GM15510 (cell line): ENCODE data around the gene SERPINF2.

Experiments used
- POLR2A ChIP-seq: IDR thresholded peaks from 3 replicates; pipeline ENCODE4 v1.6.1; 2011; ENCODE audit warnings: borderline replicate concordance; ENCODE audit not compliant: insufficient read length; ENCODE audit errors: extremely low read depth

SERPINF2 gene

DNA sequence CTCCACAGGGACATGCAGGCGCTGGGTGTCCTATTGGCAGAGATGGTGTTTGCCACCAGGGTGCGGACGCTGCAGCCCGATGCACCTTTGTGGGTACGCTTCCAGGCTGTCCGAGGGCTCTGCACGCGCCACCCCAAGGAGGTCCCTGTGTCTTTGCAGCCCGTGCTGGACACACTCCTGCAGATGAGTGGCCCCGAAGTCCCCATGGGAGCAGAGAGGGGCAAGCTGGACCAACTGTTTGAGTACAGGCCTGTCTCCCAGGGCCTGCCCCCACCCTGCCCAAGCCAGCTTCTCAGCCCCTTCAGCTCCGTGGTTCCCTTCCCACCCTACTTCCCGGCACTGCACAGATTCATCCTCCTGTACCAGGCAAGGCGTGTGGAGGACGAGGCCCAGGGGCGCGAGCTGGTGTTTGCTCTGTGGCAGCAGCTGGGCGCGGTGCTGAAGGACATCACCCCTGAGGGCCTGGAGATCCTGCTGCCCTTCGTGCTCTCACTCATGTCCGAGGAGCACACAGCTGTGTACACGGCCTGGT lies 15.3 kb upstream of the SERPINF2 start:
- no peak for TF ChIP-seq POLR2A

DNA sequence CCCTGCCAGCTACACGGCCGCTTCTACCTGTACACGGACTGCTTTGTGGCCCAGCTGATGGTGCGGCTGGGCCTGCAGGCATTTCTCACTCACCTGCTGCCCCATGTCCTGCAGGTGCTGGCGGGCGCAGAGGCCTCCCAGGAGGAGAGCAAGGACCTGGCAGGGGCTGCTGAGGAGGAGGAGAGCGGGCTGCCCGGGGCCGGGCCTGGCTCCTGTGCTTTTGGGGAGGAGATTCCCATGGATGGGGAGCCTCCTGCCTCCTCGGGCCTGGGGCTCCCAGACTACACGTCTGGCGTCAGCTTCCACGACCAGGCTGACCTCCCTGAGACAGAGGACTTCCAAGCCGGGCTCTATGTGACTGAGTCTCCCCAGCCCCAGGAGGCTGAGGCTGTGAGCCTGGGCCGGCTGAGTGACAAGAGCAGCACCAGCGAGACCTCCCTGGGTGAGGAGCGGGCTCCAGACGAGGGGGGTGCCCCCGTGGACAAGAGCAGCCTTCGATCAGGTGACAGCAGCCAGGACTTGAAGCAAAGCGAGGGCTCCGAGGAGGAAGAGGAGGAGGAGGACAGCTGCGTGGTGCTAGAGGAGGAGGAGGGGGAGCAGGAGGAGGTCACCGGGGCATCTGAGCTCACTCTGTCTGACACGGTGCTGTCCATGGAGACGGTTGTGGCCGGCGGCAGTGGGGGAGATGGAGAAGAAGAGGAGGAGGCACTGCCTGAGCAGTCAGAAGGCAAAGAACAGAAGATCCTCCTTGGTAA lies 14.6 kb upstream of the SERPINF2 start:
- TF ChIP-seq POLR2A: no peak

- no peak for TF ChIP-seq POLR2A
These were observed 12.7 kb upstream of the SERPINF2 start for GRCh38 chr17:1729966-1730325.

DNA sequence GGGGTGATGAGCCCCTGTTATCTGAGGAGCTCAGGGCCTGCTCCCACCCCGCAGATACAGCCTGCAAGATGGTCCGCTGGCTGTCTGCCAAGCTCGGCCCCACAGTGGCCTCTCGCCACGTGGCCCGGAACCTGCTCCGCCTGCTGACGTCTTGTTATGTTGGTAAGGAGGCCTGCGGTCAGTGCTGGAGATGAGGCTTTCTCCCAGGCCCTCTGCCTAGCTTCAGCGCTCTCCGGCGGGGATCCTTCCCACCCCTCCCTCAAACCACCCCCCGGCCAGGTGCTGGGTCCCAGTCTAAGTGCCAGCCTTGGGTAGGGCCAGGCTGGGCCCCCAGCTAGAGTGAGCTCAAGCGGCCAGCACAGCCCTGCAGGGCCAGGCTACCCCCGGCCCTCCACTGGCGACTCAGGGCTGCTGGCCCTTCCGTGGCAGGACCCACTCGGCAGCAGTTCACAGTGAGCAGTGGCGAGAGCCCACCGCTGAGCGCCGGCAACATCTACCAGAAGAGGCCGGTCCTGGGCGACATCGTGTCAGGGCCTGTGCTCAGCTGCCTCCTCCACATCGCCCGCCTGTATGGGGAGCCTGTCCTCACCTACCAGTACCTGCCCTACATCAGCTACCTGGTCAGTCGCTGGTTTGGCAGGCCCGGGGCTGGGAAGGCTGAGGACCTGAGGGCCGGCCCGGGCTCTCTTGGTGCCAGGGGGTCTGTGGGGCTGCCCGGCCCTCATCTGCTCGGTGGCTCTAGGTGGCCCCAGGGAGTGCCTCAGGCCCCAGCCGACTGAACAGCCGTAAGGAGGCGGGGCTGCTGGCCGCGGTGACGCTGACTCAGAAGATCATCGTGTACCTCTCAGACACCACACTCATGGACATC lies 12.1 kb upstream of the SERPINF2 start:
- no peak for TF ChIP-seq POLR2A

DNA sequence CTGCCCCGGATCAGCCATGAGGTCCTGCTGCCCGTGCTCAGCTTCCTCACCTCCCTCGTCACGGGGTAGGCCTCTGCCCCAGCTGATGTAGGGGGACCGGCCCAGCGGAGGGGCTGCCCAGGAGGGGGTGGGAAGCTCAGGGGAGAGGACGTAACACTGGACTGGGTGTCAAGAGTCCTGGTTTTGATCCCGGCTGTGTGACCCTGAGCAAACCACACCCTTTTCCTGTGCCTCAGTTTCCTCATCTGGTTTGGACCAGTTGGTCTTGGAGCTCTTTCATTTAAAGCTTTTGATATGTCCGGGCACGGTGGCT lies 11.5 kb upstream of the SERPINF2 start:
- no peak for TF ChIP-seq POLR2A

- no peak for TF ChIP-seq POLR2A
These were observed 10.3 kb upstream of the SERPINF2 start for GRCh38 chr17:1732241-1732832.

- no peak for TF ChIP-seq POLR2A
These were observed 9.8 kb upstream of the SERPINF2 start for GRCh38 chr17:1732833-1733321.

GRCh38 chr17:1733759-1734158 lies 8.9 kb upstream of the SERPINF2 start:
- no peak for TF ChIP-seq POLR2A

DNA sequence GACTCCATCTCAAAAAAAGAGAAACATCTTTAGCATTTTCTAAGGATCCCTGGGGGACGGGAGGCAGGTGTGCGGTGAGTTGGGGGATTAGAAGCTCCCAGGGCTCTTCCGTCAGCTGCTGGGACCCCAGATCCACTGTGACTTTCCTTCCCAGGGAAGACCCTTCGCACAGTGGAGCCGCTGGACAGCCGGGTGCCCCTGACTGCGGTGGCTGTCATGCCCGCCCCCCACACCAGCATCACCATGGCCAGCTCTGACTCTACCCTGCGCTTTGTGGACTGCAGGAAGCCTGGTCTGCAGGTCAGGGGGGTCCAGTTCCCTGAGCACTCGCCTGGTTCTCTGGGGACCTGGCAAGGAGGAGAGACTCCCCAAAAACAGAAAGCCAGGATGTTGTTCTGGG lies 7.3 kb upstream of the SERPINF2 start:
- TF ChIP-seq POLR2A: no peak

DNA sequence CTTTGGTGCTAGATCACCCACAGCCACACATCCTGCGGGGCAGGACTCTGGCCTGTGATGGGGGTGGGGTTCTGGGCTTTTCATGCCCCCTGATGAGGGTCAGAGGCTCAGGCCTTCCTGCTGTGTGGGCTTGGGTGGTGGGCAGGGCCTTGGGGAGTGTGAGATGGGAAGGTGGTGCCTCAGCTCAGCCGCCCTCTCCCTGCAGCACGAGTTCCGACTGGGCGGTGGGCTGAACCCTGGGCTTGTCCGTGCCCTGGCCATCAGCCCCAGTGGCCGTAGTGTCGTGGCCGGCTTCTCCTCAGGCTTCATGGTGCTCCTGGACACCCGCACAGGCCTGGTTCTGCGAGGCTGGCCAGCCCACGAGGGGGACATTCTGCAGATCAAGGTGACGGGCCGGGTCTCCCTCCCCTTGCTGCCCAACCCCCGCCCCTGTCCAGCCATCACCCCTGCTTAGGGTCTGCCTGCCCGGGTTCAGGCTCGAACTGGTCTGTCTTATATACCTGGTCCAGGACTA lies 6.8 kb upstream of the SERPINF2 start:
- no peak for TF ChIP-seq POLR2A

DNA sequence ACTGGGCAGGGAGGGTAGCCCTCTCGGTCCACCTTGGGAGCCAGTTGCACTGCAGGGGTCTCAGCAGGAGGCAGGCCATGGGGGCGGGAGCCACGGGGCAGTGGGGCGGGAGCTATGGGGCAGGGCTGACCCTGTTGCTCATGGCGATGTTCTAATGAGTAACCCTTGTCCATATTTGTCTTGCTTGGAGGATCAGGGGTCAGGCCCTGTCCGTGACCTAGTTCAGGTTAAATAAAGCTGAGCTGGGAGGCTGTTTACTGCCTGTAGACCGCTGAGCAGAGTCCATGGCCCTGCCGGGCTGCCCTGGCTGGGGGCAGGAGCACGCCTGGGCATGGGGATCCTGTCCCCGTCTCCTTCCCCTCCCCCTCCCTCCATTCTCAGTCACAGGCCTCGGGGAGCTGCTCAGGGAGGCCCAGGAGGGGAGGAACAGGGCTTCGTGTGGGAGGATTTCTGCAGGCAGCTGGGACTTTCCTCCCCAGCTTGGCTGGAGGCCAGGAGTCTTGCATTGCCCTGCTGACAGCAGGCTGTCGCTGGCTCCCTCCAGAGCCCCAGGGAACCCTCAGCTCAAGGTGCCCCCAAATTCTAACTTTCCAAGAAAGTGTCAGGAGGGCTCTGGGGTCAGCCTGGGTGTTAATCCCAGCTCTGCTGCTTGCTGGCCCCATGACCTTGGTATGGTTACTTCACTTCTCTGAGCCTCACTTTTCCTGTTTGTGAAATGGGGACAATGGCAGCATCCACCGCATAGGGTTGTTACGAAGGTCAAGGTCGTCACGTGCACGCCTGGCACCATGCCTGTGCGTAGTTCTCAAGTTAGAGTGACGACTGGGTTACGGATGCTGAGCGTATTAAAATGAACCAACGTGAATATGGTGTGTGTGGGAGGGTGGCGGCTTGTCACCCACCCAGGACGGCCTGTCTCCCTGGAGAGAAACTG lies 6.1 kb upstream of the SERPINF2 start:
- TF ChIP-seq POLR2A: no peak

- TF ChIP-seq POLR2A: no peak
These were observed 5.0 kb upstream of the SERPINF2 start for GRCh38 chr17:1737531-1738291.

DNA sequence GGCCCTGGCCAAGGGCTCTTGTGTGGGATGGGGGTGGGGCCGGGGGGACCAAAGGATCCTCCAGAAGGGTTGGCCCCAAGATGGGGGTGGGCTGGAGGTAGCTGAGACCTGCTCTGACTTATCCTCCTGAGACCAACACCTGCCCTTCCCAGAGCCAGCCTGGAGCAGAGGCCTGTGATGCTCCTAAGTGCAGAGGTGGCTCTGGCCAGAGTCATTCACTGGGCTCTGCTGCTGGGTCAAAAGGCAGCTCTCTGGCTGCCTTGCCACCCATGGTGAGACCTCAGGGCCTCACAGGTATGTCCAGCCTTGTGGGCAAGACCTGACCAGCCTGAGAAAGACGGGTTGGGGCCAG lies 393 bp downstream of the SERPINF2 start:
- TF ChIP-seq POLR2A: no peak
